K562 (cell line): ENCODE results near the gene KDM4C. TPM values are rescaled to one million over a fixed set of nuclear protein-coding genes. Genes with fewer than 3 reads are reported as not detected.

ENCODE experiments used
- ATAC-seq: fragments of 200-7000 bp; cut with Tn5 transposase; 3 replicates; pipeline ENCODE4 v1.9.1; 2020; ENCODE audit warnings: moderate library complexity
- BruUV-seq: library from RNA; stranded (reverse); fragments of 400-500 nt; replicated peaks from 2 replicates; lab custom pipeline; 2021; lab: Mats Ljungman, UMichigan
- CTCF ChIA-PET: fragments of 300-600 bp; formaldehyde crosslinking; extraction: SDS; loops from one replicate; lab custom pipeline; 2021; ENCODE audit warnings: low intra/inter-chr PET ratio; lab: Yijun Ruan, JAX
- POLR2A ChIA-PET: fragments of 300-600, 350-650 bp; sonication (Branson Sonifier 250); formaldehyde crosslinking; extraction: SDS; loops from one replicate; lab custom pipeline; 2021; ENCODE audit warnings: antibody characterized with exemption, inconsistent platforms; lab: Yijun Ruan, JAX
- DNase-seq, 4 experiments: peaks; one replicate each; pipeline versions ENCODE4 v3.0.0 to v3.0.0-alpha.2; 2011 to 2018; ENCODE audit warnings: low spot score in 3 of 4, mixed read lengths in 3 of 4; ENCODE audit errors: extremely low read depth in 1 of 4
- FAIRE-seq: peaks from 2 replicates; lab custom pipeline; 2011; peaks lifted over from hg19 to GRCh38; lab: Jason Lieb, UNC
- H2AFZ ChIP-seq: 2 replicates; pipeline ENCODE4 v1.6.0; 2011; ENCODE audit warnings: low read depth, low read length, control low read depth, inconsistent platforms
- H3K27ac ChIP-seq: fragments of 200-600 bp; 3 replicates; pipeline ENCODE4 v1.8.0; 2011; ENCODE audit warnings: low read depth, mild to moderate bottlenecking, control low read depth, inconsistent platforms, low read length, moderate library complexity, mixed read lengths; ENCODE audit errors: extremely low read depth
- H3K27me3 ChIP-seq, 2 experiments: fragments of 300-600 bp in 1 of 2; 2 replicates in 1 of 2; 3 replicates in 1 of 2; pipeline versions ENCODE4 v1.6.0 to v1.8.0; 2011; ENCODE audit warnings: inconsistent platforms in 2 of 2, low read length in 2 of 2, mild to moderate bottlenecking in 1 of 2, mixed read lengths in 1 of 2, moderate library complexity in 1 of 2; ENCODE audit not compliant: control insufficient read depth in 2 of 2, insufficient read depth in 2 of 2
- H3K36me3 ChIP-seq: fragments of 300-600 bp; 3 replicates; pipeline ENCODE4 v1.8.0; 2011; ENCODE audit warnings: mild to moderate bottlenecking, low read length, inconsistent platforms; ENCODE audit not compliant: control insufficient read depth, insufficient read depth
- H3K4me1 ChIP-seq, 2 experiments: fragments of 200-600 bp in 1 of 2; replicated peaks in 1 of 2; 2 replicates in 1 of 2; 3 replicates in 1 of 2; pipeline versions ENCODE4 v1.5.1 to v1.8.0; 2011; ENCODE audit warnings: inconsistent platforms in 2 of 2, low read length in 2 of 2, mild to moderate bottlenecking in 1 of 2, mixed read lengths in 1 of 2, moderate library complexity in 1 of 2; ENCODE audit not compliant: control insufficient read depth in 2 of 2, insufficient read depth in 2 of 2
- H3K4me2 ChIP-seq: 2 replicates; pipeline ENCODE4 v1.6.1; 2011; ENCODE audit warnings: low read length, control low read depth, inconsistent platforms, mixed read lengths; ENCODE audit not compliant: insufficient read depth
- H3K4me3 ChIP-seq: fragments of 200-600 bp; sonication (generic), shearing (Covaris generic); 2 replicates; pipeline ENCODE4 v1.5.1; 2016; ENCODE audit warnings: control low read depth, inconsistent platforms
- H3K79me2 ChIP-seq: fragments of 200-600 bp; 3 replicates; pipeline ENCODE4 v1.8.0; 2011; ENCODE audit warnings: low read length, inconsistent platforms; ENCODE audit not compliant: control insufficient read depth, insufficient read depth
- H3K9ac ChIP-seq, 2 experiments: 2 replicates each; pipeline versions ENCODE4 v1.6.0 to v1.6.1; 2011; ENCODE audit warnings: low read depth in 2 of 2, low read length in 2 of 2, control low read depth in 1 of 2, inconsistent platforms in 1 of 2, mild to moderate bottlenecking in 1 of 2, mixed read lengths in 1 of 2; ENCODE audit not compliant: insufficient read depth in 1 of 2
- H3K9me1 ChIP-seq: one replicate; pipeline ENCODE4 v1.6.0; 2011; ENCODE audit warnings: inconsistent platforms, mild to moderate bottlenecking, low read length, moderate library complexity; ENCODE audit not compliant: control insufficient read depth, insufficient read depth
- H3K9me3 ChIP-seq: replicated peaks from 2 replicates; pipeline ENCODE4 v1.5.1; 2011; ENCODE audit warnings: low read depth, low read length, inconsistent platforms; ENCODE audit not compliant: control insufficient read depth, insufficient read depth
- H4K20me1 ChIP-seq: replicated peaks from 2 replicates; pipeline ENCODE4 v1.6.1; 2011; ENCODE audit warnings: low read length, inconsistent platforms, mixed read lengths; ENCODE audit not compliant: control insufficient read depth, insufficient read depth
- ADNP ChIP-seq: fragments of 200-800 bp; sonication (Bioruptor generic); IDR thresholded peaks from 2 replicates; pipeline ENCODE4 v1.6.1; 2016; ENCODE audit warnings: missing genetic modification characterization, missing compliant biosample characterization
- EHMT2 ChIP-seq: fragments of 450-650 bp; IDR thresholded peaks from 2 replicates; pipeline ENCODE4 v1.6.1; 2018; ENCODE audit warnings: antibody characterized with exemption
- HMBOX1 ChIP-seq: sonication (generic); IDR thresholded peaks from 2 replicates; pipeline ENCODE4 v1.6.1; 2016
- MAFK ChIP-seq: IDR thresholded peaks from 2 replicates; pipeline ENCODE4 v1.6.1; 2011; ENCODE audit warnings: low read length, improper control_type of control experiment
- PRPF4 ChIP-seq: fragments of 200-400 bp; formaldehyde crosslinking; IDR thresholded peaks from one replicate; pipeline ENCODE4 v1.6.1; 2017; ENCODE audit warnings: low read length, low read depth, mild to moderate bottlenecking; ENCODE audit not compliant: insufficient read depth, poor library complexity, severe bottlenecking
- ZKSCAN8 ChIP-seq: fragments of 200-800 bp; sonication (Bioruptor generic); IDR thresholded peaks from 2 replicates; pipeline ENCODE4 v1.6.1; 2016; ENCODE audit warnings: missing genetic modification characterization, missing compliant biosample characterization
- ZNF133 ChIP-seq: fragments of 250-450 bp; sonication (Bioruptor Pico); IDR thresholded peaks from 2 replicates; pipeline ENCODE4 v1.4.0; 2020; ENCODE audit warnings: mild to moderate bottlenecking
- ZNF644 ChIP-seq: fragments of 200-800 bp; sonication (Bioruptor generic); IDR thresholded peaks from 2 replicates; pipeline ENCODE4 v1.6.1; 2016; ENCODE audit warnings: low read depth, missing genetic modification characterization, missing compliant biosample characterization
- WGBS: fragments of 100-300 bp; shearing (Covaris generic); methylation state at CpG from one replicate; pipeline ENCODE4 v1.1.6; 2016; ENCODE audit warnings: low coverage, mixed read lengths; ENCODE audit not compliant: insufficient coverage; ENCODE audit errors: missing lambda C conversion rate; 5-methylcytosine and 5-hydroxymethylcytosine counted together
- in situ Hi-C: fragments of 300-500 bp; cut with MboI; formaldehyde crosslinking; loops from 4 replicates; pipeline ENCODE4 v1.15.0; 2018; ENCODE audit warnings: inconsistent platforms, mixed read lengths
- intact Hi-C: fragments of 100-400 bp; cut with micrococcal nuclease; formaldehyde crosslinking; loops from 2 replicates; pipeline ENCODE4 v1.14.2; 2022
- polyA plus RNA-seq, 8 experiments: library from polyadenylated mRNA; depleted of rRNA in 4 of 8; stranded (reverse) in 5 of 8; unstranded in 3 of 8; fragments of >200 nt; fragmentation: Nextera tagmentation in 2 of 8; fragmentation: Illumina TruSeq in 1 of 8; extraction: Ambion mirVana in 2 of 8; extraction: Trizol in 1 of 8; gene quantifications; 2 replicates each; pipeline versions ENCODE4 v1.2.1 to v1.2.3, GENCODE V29; 2011 to 2014; ENCODE audit warnings: inconsistent platforms in 1 of 8, missing spikeins in 1 of 8
- total RNA-seq, 7 experiments: library from RNA; depleted of rRNA in 6 of 7; stranded (reverse); fragments of >200 nt in 6 of 7; fragmentation: Illumina TruSeq in 2 of 7; extraction: Trizol in 2 of 7; gene quantifications; 2 replicates each; pipeline versions ENCODE4 v1.2.1 to v1.2.3, GENCODE V29; 2011 to 2021; ENCODE audit warnings: low replicate concordance in 1 of 7
- TF ChIP-seq, protein P1 (sequence below): fragments of 450-650 bp; IDR thresholded peaks from 2 replicates; pipeline ENCODE4 v1.6.1; 2017; ENCODE audit warnings: antibody characterized with exemption, mild to moderate bottlenecking
- TF ChIP-seq, protein P2 (sequence below): conservative IDR thresholded peaks from 2 replicates; pipeline ENCODE4 v1.6.1; 2011; ENCODE audit warnings: low read depth, mild to moderate bottlenecking, low read length; ENCODE audit not compliant: control insufficient read depth

The KDM4C gene
- total and polyA plus RNA-seq, 9 of the 15 experiments (the other 6 are each of a cell fraction or from before 2014, with no cell fraction given) = 5.4 to 17.0 (median 12.6) TPM

- no peak for TF ChIP-seq PRPF4
Observed at GRCh38 chr9:7097785-7098752, 340.3 kb downstream of the KDM4C start (continued).

DNA sequence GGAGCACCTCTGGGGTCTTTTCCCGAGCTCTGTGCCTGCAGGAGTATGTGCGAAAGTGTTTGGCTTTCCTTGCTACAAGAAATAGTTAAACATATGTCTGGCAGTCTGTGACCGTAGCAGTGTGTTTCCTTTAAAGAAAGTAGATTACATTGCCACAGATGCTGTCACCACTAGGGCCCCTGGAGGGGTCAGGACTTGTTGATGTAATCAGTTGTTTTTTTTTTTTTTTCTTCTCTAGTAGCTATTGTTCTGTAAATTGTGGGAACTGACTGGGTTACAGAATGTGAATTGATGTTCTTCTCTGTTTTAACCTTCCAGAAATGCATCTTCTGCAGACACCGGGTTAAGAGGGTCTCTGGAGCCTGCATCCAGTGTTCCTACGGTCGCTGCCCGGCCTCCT is 345.6 kb downstream of the KDM4C start:
- CTCF ChIA-PET = no interaction called here
- ATAC-seq = no peak
- no TSS peak for BruUV-seq

More for the DNA sequence above, 345.6 kb downstream of the KDM4C start:
- H3K9me3 ChIP-seq = no peaks in the 10 kb centered on the region
- no peaks in the 10 kb centered on the region for H3K27me3 ChIP-seq
- H3K4me1 ChIP-seq = no peaks in the 10 kb centered on the region
- no peak for DNase-seq
- H3K9me1 ChIP-seq = no peaks in the 10 kb centered on the region
- TF ChIP-seq HMBOX1 (no peak), ADNP (tag) (no peak), ZNF644 (tag) (no peak), MAFK (no peak), ZNF133 (CRISPR knock-in tag) (no peak), EHMT2 (no peak), ZKSCAN8 (CRISPR knock-in tag) (no peak)
- TF ChIP-seq, protein P1, sequence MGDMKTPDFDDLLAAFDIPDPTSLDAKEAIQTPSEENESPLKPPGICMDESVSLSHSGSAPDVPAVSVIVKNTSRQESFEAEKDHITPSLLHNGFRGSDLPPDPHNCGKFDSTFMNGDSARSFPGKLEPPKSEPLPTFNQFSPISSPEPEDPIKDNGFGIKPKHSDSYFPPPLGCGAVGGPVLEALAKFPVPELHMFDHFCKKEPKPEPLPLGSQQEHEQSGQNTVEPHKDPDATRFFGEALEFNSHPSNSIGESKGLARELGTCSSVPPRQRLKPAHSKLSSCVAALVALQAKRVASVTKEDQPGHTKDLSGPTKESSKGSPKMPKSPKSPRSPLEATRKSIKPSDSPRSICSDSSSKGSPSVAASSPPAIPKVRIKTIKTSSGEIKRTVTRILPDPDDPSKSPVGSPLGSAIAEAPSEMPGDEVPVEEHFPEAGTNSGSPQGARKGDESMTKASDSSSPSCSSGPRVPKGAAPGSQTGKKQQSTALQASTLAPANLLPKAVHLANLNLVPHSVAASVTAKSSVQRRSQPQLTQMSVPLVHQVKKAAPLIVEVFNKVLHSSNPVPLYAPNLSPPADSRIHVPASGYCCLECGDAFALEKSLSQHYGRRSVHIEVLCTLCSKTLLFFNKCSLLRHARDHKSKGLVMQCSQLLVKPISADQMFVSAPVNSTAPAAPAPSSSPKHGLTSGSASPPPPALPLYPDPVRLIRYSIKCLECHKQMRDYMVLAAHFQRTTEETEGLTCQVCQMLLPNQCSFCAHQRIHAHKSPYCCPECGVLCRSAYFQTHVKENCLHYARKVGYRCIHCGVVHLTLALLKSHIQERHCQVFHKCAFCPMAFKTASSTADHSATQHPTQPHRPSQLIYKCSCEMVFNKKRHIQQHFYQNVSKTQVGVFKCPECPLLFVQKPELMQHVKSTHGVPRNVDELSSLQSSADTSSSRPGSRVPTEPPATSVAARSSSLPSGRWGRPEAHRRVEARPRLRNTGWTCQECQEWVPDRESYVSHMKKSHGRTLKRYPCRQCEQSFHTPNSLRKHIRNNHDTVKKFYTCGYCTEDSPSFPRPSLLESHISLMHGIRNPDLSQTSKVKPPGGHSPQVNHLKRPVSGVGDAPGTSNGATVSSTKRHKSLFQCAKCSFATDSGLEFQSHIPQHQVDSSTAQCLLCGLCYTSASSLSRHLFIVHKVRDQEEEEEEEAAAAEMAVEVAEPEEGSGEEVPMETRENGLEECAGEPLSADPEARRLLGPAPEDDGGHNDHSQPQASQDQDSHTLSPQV = no peak
- TF ChIP-seq, protein P2, sequence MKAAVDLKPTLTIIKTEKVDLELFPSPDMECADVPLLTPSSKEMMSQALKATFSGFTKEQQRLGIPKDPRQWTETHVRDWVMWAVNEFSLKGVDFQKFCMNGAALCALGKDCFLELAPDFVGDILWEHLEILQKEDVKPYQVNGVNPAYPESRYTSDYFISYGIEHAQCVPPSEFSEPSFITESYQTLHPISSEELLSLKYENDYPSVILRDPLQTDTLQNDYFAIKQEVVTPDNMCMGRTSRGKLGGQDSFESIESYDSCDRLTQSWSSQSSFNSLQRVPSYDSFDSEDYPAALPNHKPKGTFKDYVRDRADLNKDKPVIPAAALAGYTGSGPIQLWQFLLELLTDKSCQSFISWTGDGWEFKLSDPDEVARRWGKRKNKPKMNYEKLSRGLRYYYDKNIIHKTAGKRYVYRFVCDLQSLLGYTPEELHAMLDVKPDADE = no peak
- no peaks in the 10 kb centered on the region for H3K79me2 ChIP-seq
- POLR2A ChIA-PET = interaction anchor here (1.0 to 1.6 kb wide), 2 partner anchors 17 to 29 kb away, joined by 3 to 4 read pairs; no protein-coding TSS in a partner anchor
- no peak overlapping the region for H3K27ac ChIP-seq
- no peak for FAIRE-seq
- H3K4me2 ChIP-seq = no peak overlapping the region
- no peaks in the 10 kb centered on the region for H4K20me1 ChIP-seq
- WGBS = 72% methylated on average over 3 of the region's 7 CpGs
- H3K36me3 ChIP-seq = peaks cover 6% of the 10 kb centered on the region; the same call in 1 of the 3 replicates
- H2AFZ ChIP-seq = no peak overlapping the region
- intact Hi-C loops = no loop called here
- in situ Hi-C loops = no loop called here
- no peak overlapping the region for H3K4me3 ChIP-seq
- H3K9ac ChIP-seq = no peak overlapping the region
